GM21825 (cell line): Measurements from ENCODE around the gene PRKD2.
"Not testable (repeated sequence)": the region's sequence is repeated elsewhere in the genome, so short reads cannot be mapped to it uniquely, and the experiment has no call there.

Source experiments
- ATAC-seq: cut with Tn5 transposase; IDR thresholded peaks from one replicate; pipeline ENCODE4 v1.9.1; 2021; ENCODE audit warnings: mild to moderate bottlenecking, moderate library complexity; ENCODE audit not compliant: unreplicated experiment

Gene PRKD2

GRCh38 chr19:46712768-46713338 lies 4.1 kb downstream of the PRKD2 start:
- ATAC-seq = not testable (repeated sequence)

GRCh38 chr19:46710687-46711086 lies 6.2 kb downstream of the PRKD2 start:
- ATAC-seq = no peak

- no peak for ATAC-seq
These were observed 12.4 kb downstream of the PRKD2 start for GRCh38 chr19:46704379-46705076.

- ATAC-seq = no peak
These were observed 16.2 kb downstream of the PRKD2 start for GRCh38 chr19:46700704-46701103.

- ATAC-seq = no peak
These were observed 18.3 kb downstream of the PRKD2 start for GRCh38 chr19:46698395-46699321.

- ATAC-seq = no peak
These were observed 19.5 kb downstream of the PRKD2 start for GRCh38 chr19:46697204-46697960.

- ATAC-seq = no peak
These were observed 20.1 kb downstream of the PRKD2 start for GRCh38 chr19:46696866-46697203.

GRCh38 chr19:46696052-46696451 lies 20.9 kb downstream of the PRKD2 start:
- no peak for ATAC-seq

GRCh38 chr19:46693760-46694159 lies 23.2 kb downstream of the PRKD2 start:
- ATAC-seq = no peak

- no peak for ATAC-seq
These were observed 23.8 kb downstream of the PRKD2 start for GRCh38 chr19:46692918-46693722.

GRCh38 chr19:46691948-46692347 lies 25.0 kb downstream of the PRKD2 start:
- ATAC-seq = no peak

- no peak for ATAC-seq
These were observed 25.8 kb downstream of the PRKD2 start for GRCh38 chr19:46691104-46691503.

GRCh38 chr19:46689358-46689757 lies 27.6 kb downstream of the PRKD2 start:
- no peak for ATAC-seq

- no peak for ATAC-seq
These were observed 29.3 kb downstream of the PRKD2 start for GRCh38 chr19:46687438-46688145.

GRCh38 chr19:46685189-46685588 lies 31.7 kb downstream of the PRKD2 start:
- no peak for ATAC-seq

GRCh38 chr19:46678110-46678732 lies 38.7 kb downstream of the PRKD2 start:
- ATAC-seq = no peak

- no peak for ATAC-seq
These were observed 42.3 kb downstream of the PRKD2 start for GRCh38 chr19:46674416-46675178.

- ATAC-seq = no peak
These were observed 46.1 kb downstream of the PRKD2 start for GRCh38 chr19:46670813-46671212.
